Activated CD8-positive, alpha-beta memory T cell treated with anti-CD3 and anti-CD28 coated beads for 24 hours (primary cell): ENCODE results near the gene STARD5.

ENCODE experiments used
- DNase-seq: peaks from one replicate; pipeline ENCODE4 v3.0.0-alpha.2; 2020

The STARD5 gene

DNA sequence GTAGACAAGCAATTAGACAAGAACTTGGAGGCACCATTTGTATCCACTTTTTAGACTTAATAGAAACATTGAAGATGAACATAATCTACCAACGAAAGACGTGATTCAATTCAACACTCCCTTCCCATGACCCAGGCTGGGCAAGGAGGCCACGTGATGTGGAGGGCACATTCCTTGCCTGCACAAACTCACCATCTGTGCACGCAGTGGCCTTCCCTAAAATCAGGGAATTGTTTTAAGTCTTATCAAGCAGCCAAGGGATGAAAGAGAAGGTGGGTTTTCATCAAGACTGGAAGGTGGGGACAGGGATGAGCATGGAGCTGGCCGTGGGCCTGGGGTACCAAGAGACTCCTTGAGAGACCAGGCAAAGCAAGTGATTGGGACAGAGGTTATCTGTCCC is 13.5 kb downstream of the STARD5 start:
- DNase-seq, result no peak

DNA sequence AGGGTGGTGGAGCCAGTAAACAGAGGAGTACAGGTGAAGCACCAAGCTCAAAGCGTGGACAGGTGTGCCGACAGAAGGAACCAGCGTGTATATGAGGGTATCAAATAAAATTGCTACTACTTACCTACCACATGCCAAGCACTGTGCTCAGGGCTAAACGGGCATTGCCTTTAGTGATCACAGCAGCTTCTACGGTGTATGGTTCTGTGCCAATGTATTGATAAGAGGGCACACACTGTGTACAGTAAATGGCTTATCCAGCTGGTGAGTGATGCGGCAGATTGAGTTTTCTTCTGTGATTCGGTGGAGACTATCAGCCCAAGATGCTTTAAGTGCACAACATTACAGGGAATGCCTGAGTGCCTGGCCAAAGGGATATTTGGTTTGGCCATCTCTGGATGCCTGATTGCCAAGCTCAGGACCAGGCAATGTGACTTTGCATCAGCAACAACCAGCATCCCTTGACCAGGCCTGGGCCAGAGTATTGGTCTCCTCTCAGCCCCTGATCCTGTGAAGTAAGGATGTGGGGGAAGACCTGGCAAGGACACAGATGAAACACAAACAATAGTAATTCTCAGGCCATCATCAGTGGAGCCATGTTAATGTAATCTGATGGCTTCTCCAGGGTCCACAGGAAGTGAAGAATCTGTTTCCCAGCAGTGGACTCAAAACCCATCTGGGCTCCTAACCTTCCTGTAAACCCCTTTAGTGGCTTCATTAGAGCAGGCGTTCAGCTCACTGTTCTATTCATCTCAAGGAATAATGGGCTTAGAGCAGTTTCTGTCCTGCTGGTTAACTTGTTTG is 14.1 kb downstream of the STARD5 start:
- no peak for DNase-seq

DNA sequence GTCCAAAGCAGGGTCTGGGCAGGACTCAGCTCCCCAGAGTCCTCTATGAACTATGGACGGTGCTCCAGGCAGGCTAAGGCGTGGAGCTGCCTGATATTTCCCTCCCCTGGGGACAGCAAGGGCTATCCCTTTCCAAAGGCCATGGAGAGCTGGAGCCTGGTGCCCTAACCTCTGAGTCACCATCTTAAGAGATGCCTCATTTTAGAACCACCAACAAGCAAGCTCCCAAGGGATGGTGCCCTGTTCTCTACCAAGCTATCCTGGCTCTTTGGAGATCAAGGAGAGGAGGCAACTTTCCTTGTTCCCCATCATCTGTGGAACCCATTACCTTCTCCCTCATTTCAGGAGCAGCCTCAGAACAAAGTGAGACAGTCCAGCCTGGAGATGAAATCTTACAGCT is 15.7 kb downstream of the STARD5 start:
- DNase-seq, result no peak

DNA sequence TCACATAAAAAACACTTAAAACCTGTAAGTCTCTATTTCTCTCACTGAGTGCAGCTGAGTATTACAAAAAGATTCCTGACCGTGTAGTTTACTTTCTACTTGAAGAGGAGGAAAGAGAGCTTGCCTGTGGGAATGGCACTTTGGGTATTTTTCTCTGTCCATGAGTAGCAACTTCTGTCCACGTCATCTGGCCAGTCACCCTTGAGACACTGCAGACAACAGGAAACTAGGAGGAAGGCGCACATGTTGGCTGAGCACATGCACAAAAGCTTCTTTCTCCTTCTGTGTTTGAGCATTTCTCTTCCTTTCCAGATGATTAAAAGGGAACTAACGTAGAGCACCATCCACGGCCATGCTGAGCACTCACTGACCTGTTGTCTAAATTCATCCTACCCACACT is 19.7 kb downstream of the STARD5 start:
- DNase-seq, result peak; percentile 58

DNA sequence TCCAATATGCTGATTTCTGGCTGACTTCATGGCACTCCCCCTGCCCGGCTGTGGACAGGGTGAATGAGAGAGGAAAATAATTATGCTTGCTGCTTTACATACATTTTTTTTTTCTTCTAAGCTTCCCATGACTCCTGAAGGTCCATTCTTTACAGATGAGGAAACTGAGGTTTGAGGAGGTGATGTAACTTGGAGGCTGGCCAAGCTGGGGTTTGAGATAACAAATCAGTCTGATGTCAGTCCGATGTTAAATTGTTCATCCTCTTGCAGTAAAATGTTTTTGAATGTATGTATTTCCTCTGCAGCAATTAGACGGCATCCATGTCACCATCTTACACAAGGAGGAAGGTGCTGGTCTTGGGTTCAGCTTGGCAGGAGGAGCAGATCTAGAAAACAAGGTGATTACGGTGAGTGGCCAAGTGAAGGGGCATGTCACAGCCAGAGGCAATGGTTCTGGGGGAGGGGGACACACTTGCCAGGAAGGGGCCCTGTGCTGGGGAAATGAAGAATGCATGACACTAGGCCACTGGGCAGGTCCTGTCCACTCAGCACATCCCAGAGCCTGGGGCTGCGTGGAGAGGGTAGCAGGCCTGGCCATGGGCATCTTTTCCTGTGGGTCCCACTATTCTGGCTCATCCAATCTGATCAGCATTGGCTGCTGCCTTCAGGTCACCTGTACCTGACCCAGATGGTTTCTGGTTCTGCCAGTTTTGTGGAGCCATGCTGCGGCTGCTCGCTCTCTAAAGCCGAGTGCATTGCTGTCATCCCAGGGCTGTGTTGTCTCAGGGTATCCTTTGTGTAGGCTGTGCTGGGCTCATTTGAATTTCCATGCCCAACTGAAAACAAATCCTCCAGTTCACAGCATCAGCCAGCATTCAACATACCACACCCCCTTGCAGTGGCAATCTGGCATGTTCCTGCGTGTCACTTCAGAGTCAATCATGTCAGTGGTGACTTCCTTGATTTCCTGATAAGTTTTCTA is 20.4 kb downstream of the STARD5 start:
- peak; percentile 59 for DNase-seq

DNA sequence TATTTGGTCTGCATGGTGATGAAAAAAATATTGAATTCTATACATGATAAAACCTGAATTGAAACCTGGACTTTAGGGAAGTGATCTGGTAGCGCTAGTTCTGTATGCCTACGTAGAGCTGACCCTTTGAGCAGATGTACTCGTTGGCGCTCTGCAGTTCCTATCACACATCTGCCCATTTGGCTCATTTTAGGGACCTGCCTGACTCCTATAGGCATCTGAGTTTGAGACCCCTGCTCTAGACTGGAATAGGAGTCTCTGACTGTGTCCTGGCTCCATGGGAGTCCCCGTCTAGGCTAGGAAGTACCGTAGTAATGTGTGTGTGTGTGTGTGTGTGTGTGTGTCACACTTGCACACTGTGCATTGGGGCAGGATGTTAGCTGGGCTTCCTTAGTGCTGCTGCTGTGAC is 21.2 kb downstream of the STARD5 start:
- no peak for DNase-seq

DNA sequence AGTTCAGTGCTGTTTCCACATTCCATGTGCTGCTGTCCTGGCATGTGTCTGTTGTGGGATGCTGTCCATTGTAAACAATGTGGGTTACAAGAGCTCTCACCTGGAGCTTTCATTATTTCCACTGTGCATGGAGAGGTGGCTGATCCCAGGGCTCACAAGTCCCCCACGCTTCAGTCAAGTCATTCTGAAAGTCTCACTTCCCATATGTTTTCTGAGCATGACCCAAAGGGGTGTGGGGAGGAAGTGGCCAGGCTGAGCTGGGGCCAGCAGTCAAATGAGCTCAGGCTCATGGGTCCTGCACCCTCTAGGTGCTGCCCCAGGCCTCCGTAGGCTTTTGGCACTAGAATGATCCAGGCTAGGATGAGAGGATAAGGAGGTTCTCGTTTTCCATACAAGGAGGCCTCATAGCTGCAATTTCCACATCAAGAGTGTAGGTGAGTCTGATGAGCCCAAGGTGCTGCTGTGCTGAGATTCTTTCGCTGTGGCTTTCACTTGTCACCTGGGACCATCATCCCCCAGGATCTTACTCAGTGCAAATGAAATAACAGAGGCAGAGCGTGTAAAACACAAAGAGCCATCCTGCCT is 22.0 kb downstream of the STARD5 start:
- DNase-seq, result peak; percentile 77

DNA sequence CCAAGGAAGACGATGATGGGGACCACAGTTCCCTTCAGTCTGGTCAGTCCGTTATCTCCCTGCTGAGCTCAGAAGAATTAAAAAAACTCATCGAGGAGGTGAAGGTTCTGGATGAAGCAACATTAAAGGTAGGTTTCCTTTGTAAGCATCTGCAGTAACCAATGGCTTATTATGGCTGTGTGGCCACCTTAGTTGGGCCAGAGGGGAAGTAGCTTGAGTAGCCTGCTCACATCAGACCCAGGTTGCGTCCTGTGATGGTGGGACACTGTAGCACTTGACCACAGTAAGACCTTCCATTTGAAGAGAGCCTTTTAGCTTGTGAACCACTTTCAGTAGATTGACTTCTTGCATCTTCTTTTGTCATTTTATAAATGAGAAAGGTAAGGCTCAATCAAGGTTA is 22.6 kb downstream of the STARD5 start:
- peak; percentile 60 for DNase-seq

DNA sequence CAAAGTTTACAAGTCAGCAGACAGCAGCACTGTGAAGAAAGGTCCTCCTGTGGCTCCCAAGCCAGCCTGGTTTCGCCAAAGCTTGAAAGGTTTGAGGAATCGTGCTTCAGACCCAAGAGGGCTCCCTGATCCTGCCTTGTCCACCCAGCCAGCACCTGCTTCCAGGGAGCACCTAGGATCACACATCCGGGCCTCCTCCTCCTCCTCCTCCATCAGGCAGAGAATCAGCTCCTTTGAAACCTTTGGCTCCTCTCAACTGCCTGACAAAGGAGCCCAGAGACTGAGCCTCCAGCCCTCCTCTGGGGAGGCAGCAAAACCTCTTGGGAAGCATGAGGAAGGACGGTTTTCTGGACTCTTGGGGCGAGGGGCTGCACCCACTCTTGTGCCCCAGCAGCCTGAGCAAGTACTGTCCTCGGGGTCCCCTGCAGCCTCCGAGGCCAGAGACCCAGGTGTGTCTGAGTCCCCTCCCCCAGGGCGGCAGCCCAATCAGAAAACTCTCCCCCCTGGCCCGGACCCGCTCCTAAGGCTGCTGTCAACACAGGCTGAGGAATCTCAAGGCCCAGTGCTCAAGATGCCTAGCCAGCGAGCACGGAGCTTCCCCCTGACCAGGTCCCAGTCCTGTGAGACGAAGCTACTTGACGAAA is 24.2 kb downstream of the STARD5 start:
- DNase-seq, result no peak

DNA sequence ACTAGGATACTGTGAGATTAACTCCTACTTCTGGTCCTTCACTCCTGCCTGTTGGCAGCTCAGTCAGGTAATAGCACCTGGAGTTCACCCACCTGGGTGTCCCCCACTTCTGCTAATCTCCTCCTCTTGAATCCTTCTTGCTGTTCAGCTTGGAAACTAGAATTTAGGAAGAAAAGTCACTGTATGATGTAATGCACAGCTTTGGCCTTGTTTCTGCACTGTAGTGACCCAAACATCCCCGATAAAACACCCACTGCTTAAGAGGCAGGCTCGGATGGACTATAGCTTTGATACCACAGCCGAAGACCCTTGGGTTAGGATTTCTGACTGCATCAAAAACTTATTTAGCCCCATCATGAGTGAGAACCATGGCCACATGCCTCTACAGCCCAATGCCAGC is 24.8 kb downstream of the STARD5 start:
- DNase-seq, result no peak

DNA sequence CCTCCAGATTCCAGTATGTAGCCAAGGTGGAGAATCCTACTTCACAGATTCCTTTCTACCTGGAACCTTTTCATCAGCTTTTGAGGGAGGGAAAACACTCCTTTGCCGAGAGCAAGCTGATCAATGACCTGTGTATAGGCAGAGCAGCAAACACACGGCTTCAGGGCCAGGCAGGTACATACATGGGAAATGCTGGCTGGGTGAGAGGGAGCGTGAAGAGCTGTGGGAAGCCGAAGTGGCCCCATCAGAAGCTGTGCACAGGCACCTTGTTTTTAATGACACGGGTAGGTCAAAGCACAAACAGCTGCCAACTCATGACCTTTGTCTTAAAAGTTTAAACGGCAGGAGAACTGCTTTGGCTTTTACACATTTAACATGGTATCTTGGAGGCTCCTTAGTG is 25.3 kb downstream of the STARD5 start:
- no peak for DNase-seq

DNA sequence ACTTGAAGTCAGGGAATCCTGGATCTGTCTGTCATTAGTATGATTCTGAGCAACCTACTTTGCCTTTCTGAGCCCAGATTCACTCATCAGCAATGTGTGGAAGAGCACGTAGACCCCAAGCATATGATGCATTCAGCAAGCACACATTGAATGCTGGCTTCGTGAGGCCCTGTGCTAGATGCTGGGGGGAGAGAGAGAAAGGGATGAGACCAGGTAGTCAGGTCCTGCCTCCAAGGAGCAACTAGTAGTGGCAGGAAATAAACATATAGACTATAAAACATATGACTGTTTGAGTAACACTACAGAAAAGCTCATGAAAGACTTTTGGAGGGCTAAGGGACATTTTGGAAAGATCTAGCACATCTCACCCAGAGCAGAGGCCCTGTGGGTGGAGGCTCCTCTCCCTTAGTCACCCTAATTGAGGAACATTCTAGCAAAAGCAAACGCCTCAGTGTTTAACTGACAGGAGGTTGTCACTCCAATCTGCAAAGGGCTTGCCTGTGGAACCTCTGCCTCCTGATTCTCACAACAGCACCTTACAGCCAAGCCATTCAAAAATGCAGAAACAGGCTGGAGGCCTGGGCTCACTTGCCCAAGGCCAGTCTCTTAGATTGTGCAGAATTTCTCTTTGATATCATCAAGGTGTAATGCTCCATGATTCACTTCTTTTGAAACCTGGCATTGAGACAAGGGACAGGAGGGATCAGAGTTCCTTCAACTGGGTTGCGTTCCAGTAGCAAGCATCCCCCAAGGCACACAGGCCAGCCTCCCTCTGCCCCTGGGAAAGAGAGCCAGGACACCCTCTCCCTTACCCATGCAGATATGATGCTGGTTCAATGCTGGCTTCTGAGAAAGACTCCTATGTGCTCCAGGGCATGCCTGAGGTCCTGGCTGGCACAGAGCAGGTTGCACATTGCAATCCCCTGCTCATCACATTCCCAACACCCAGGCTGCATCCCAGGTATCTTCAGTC is 26.1 kb downstream of the STARD5 start:
- no peak for DNase-seq

DNA sequence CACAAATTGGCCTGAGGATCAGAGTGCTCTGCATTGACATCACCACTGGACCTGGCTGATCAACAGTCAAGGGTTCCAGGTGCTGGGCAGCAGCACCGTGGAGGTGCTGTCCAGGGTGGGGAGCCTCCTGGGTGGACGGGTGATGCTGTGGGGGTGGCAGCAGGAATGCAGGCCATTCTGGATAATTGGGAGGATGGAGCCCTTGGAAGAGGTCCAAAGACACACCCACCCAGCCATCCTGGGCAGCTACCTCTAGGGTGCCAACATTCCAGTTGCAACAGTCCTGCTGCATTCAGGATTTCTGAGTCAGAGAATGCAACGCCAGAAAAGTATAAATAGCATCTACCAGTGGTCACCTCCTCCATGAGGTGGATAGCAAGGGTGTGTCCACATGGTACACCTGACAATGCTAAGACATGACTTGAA is 26.8 kb downstream of the STARD5 start:
- DNase-seq, result no peak

DNA sequence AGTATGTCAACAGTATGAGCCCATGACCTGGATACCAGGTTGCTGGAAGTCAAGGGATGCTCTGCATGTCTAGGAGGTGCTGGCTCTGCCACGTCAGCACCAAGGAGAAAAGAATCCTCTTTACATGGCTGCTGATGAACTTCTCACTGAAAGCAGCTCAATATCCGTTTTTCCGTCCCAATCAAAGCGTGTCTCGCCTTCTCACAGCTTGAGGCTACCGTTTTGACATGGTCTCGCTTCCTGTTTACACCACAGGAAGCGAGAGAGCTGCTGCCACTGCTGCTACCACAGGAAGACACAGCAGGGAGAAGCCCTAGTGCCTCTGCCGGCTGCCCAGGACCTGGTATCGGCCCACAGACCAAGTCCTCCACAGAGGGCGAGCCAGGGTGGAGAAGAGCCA is 27.3 kb downstream of the STARD5 start:
- peak; percentile 84 for DNase-seq

DNA sequence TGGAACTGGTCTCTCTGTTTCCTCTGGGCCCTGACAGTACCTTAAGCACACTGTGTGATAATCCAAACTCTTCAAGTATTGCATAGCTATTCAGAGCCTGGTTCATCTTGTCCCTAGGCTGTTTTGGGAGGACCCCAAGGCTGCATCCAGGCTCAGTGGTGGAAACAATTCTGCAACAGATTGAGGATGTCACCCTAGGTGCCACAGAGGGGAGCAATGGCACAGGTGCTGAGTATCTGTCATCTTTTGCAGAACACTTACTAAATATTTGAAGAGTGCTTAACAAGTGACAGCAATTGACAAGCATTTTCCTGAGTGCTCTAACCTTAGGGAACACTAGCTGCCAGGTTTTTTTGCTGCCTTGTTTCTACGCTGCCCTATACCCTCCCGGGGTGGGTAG is 27.8 kb downstream of the STARD5 start:
- no peak for DNase-seq

DNA sequence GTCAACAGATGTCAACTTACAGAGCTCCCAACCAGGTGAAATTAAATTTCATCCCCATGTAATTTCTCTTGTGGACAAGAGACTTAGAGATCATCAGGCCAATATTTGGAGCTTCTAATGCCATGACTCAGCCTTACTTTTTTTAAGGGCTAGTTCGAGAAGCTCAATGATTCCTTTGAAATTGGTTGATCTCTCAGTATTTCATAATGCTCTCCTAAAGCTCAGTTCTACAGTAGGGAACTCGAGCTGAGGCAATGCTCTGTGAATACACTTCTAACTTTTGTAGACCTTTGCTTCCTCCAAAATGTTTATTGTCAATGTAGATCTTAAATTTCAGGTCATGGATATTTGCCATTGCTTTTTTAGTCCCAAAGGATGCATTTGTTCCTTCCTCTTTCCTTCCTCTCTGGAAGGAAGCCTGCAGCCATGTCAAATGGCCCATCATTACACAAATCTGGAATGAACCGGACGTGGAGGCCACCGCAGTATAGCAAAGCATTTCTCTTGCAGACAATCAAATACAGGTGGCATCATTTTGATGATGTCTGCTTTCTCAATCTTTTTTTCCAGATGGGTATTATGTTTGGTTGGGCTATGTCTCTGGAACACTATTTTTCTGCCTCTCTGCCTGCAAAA is 28.3 kb downstream of the STARD5 start:
- no peak for DNase-seq

DNA sequence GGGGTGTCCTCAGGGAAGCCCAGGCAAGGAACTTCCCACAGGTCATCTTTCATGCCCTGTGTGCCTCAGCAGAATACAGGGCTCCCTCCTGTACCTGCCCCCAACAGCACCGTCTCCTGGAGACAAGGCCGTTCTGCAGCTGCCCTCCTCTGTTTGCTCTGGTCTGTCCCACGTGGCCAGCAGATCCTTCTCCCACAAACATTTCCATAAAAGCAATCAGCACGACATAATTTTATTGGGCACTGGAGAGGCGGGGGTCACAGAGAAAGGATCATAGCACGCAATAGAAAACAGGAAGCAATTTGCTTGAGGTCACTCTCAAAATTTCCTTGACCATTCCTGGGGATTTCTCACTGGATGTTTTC is 29.4 kb downstream of the STARD5 start:
- no peak for DNase-seq

DNA sequence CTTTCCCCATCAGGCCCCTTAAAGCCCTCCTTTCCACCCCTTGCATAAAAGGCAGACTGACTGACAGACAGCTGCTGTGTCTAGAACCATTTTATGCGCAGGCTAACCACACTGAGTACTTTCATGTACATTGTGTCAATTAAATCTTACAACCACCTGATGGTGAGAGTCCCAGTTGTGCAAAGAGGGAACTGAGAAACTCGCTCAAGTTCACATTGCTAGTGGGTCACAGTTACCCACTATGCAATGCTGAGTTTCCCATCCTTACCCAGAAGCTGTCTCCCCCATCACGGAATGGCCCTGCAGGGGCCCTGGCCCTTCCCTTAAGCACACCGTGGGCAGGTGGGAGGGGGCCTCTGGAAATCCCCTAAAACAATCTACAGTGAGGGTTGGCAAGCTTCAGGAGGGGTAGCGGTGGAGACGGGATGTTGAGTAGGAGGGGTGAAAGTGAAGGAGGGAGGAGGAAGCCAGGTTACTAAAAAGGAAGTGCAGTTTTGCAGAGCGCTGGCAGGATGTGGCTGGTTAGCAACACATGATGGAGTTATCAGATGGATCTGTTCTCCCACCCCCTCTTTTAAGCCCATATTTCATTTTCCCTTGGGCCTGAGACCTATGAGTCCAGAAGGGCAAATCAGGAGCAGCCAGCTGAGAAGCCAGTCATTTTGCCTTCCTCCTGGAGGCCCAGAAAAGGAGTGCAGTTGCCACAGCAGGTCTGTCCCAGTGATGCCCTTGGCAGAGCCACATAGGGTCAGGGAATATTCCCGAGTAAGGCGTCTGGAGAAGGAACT is 30.0 kb downstream of the STARD5 start:
- DNase-seq, result peak; percentile 91

DNA sequence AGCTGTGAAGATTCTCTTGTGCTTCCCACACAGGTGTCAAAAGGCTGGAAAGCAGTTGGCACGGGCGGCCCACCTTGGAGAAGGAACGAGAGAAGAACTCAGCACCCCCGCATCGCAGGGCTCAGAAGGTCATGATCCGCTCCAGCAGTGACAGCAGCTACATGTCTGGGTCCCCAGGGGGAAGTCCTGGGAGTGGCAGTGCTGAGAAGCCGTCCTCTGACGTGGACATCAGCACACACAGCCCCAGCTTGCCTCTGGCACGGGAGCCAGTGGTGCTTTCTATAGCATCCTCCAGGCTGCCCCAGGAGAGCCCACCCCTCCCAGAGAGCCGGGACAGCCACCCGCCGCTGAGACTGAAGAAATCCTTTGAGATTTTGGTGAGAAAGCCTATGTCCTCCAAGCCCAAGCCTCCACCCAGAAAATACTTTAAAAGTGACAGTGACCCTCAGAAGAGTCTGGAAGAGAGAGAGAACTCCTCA is 31.4 kb downstream of the STARD5 start:
- DNase-seq, result peak; percentile 71

DNA sequence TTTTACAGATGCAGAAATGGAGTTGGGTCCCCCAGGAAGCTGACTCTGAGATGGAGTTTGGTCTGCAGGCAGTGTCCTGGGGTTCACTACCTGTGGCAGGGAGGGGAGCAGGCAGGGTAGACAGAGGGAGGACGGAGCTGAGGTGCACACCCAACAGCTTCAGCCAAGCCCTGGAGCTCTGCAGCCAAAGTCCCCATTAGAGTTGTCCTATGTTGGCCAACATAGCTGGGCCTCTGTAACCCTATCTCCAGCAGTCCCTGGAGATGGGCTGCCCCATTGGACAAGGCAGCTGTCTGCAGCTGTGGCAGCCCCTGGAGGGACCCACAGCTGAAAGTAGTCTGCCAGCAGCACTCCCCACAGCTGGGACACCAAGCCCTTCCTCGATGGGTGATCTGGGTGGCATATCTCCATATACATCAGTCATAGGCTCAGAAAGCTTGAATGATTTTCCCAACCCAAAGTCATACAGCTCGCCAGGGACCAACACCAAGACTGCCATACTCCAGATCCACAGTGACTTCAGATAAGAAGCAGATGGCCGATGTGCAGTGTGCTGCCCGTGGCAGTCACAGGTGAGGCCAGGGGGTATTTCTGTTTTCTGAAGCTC is 31.9 kb downstream of the STARD5 start:
- no peak for DNase-seq
